Panc1 (cell line): ENCODE data around the gene CIB1.

Experiments used
- CTCF ChIP-seq: fragments of 450-650 bp; IDR thresholded peaks from 2 replicates; pipeline ENCODE4 v1.5.1; 2017; ENCODE audit warnings: mild to moderate bottlenecking
- POLR2AphosphoS5 ChIP-seq: IDR thresholded peaks from 2 replicates; pipeline ENCODE4 v1.6.1; 2012; ENCODE audit warnings: mild to moderate bottlenecking, low read depth, low read length, moderate library complexity
- REST ChIP-seq, 2 experiments: IDR thresholded peaks; 2 replicates each; pipeline ENCODE4 v1.6.1; 2011 to 2012; ENCODE audit warnings: low read depth in 2 of 2, control low read depth in 1 of 2, low read length in 1 of 2, mild to moderate bottlenecking in 1 of 2, moderate library complexity in 1 of 2; ENCODE audit not compliant: insufficient read depth in 1 of 2
- SIN3A ChIP-seq: IDR thresholded peaks from 2 replicates; pipeline ENCODE4 v1.6.1; 2012; ENCODE audit warnings: low read depth, mild to moderate bottlenecking, low read length, moderate library complexity, borderline replicate concordance; ENCODE audit not compliant: insufficient read depth

GRCh38 chr15:90189781-90190467, 43.8 kb downstream of the CIB1 start:
- TF ChIP-seq CTCF = no peak
- no peak for TF ChIP-seq POLR2AphosphoS5
- TF ChIP-seq SIN3A = no peak
- no peak for TF ChIP-seq REST (IDR thresholded peaks at IDR 0.05; ENCODE audit: insufficient read depth in 1 of 2, low read depth in 2 of 2, low read length in 1 of 2)
